Measurements from ENCODE around the gene AIRE.

DNA sequence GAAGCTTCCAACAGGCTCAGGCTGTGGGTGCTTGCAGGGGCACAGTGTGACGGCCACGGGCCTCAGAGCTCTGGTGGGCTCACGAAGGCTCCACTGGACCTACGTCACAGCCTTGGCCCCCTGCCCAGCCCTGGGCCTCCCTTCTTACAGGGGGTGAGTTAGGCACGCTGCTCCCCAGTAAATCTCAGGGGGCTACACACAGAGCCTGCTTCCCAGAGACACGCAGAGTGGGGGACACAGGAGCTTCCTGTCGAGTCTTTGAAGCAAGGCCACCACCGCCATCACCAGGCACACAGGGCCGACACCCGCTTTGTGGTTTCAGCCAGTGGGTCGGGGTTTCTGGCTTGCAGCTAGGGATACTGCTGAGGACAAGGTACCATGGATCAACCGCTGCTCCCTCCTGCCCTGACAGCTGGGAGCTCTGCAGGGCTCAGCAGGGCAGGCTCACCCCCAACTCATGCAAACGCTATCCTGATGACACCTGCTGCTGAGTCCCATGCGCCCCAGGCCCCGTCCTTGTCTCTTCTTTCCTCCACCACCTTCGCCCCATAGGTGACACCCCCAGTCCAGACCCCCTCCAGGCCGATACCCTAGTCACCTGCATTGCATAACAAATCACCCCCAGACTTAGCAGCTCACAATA, 59.0 kb downstream of the AIRE start:
- TF ChIP-seq, protein P1, sequence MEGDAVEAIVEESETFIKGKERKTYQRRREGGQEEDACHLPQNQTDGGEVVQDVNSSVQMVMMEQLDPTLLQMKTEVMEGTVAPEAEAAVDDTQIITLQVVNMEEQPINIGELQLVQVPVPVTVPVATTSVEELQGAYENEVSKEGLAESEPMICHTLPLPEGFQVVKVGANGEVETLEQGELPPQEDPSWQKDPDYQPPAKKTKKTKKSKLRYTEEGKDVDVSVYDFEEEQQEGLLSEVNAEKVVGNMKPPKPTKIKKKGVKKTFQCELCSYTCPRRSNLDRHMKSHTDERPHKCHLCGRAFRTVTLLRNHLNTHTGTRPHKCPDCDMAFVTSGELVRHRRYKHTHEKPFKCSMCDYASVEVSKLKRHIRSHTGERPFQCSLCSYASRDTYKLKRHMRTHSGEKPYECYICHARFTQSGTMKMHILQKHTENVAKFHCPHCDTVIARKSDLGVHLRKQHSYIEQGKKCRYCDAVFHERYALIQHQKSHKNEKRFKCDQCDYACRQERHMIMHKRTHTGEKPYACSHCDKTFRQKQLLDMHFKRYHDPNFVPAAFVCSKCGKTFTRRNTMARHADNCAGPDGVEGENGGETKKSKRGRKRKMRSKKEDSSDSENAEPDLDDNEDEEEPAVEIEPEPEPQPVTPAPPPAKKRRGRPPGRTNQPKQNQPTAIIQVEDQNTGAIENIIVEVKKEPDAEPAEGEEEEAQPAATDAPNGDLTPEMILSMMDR (conservative IDR thresholded peaks at IDR 0.05 in 1 of 2, IDR thresholded peaks at IDR 0.05 in 1 of 2; ENCODE audit: low read depth in 1 of 2, low read length in 2 of 2): no peak
- TF ChIP-seq EZH2 (IDR thresholded peaks at IDR 0.05; ENCODE audit: low read length, missing control alignments): no peak

Measured in fibroblast of lung (primary cell).